ENCODE data around the gene NUDT1.

Gene NUDT1

GRCh38 chr7:2273866-2274265 lies 31.8 kb downstream of the NUDT1 start:
- Histone ChIP-seq H3K27me3 (no peaks in the 10 kb centered on the region), H3K4me1 (no peaks in the 10 kb centered on the region), H3K9me3 (no peaks in the 10 kb centered on the region), H3K36me3 (no peaks in the 10 kb centered on the region), H3K4me3 (ENCODE audit: low read depth, low read length) (no peak overlapping the region)
- TF ChIP-seq, protein P1, sequence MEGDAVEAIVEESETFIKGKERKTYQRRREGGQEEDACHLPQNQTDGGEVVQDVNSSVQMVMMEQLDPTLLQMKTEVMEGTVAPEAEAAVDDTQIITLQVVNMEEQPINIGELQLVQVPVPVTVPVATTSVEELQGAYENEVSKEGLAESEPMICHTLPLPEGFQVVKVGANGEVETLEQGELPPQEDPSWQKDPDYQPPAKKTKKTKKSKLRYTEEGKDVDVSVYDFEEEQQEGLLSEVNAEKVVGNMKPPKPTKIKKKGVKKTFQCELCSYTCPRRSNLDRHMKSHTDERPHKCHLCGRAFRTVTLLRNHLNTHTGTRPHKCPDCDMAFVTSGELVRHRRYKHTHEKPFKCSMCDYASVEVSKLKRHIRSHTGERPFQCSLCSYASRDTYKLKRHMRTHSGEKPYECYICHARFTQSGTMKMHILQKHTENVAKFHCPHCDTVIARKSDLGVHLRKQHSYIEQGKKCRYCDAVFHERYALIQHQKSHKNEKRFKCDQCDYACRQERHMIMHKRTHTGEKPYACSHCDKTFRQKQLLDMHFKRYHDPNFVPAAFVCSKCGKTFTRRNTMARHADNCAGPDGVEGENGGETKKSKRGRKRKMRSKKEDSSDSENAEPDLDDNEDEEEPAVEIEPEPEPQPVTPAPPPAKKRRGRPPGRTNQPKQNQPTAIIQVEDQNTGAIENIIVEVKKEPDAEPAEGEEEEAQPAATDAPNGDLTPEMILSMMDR (IDR thresholded peaks at IDR 0.05; ENCODE audit: low read depth, low read length) = no peak
- no peak for DNase-seq

- Histone ChIP-seq H3K9me3 (no peaks in the 10 kb centered on the region), H3K4me1 (no peaks in the 10 kb centered on the region), H3K27me3 (no peaks in the 10 kb centered on the region), H3K36me3 (no peaks in the 10 kb centered on the region), H3K4me3 (ENCODE audit: low read depth, low read length) (no peak overlapping the region)
- TF ChIP-seq, protein P1 (IDR thresholded peaks at IDR 0.05; ENCODE audit: low read depth, low read length) = no peak
- no peak for DNase-seq
Measured at GRCh38 chr7:2274666-2275065, 32.6 kb downstream of the NUDT1 start.

- TF ChIP-seq, protein P1 (IDR thresholded peaks at IDR 0.05; ENCODE audit: low read depth, low read length) = no peak
- Histone ChIP-seq H3K4me3 (ENCODE audit: low read depth, low read length) (no peak overlapping the region), H3K4me1 (no peaks in the 10 kb centered on the region), H3K36me3 (no peaks in the 10 kb centered on the region), H3K27me3 (no peaks in the 10 kb centered on the region), H3K9me3 (no peaks in the 10 kb centered on the region)
- DNase-seq = no peak
Measured at GRCh38 chr7:2275101-2275500, 33.1 kb downstream of the NUDT1 start.

DNA sequence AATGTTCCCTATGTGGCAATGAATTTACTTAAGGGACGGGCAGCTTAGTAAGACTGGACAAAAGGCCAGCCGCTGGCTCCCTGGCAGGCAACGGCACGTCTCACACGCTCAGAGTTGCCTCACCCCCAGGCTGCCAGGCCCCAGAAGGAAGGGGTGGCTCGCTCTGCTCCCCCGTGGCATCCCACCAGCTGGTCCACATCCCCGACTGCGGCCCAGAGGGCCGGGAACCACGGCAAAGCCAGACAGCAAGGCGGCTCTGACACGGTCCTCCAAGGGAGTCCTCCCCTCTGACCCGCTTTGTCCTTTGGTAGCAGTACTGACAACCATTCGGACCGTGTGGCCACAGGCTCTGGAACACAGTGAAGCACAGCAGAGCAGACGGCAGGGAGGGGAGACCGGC lies 34.1 kb downstream of the NUDT1 start:
- Histone ChIP-seq H3K4me1 (no peaks in the 10 kb centered on the region; the same call in 1 of the 2 replicates), H3K9me3 (no peaks in the 10 kb centered on the region), H3K4me3 (ENCODE audit: low read depth, low read length) (no peak overlapping the region), H3K36me3 (no peaks in the 10 kb centered on the region), H3K27me3 (no peaks in the 10 kb centered on the region)
- TF ChIP-seq, protein P1 (IDR thresholded peaks at IDR 0.05; ENCODE audit: low read depth, low read length) = no peak
- no peak for DNase-seq

- DNase-seq = no peak
- TF ChIP-seq, protein P1 (IDR thresholded peaks at IDR 0.05; ENCODE audit: low read depth, low read length) = no peak
- no peaks in the 10 kb centered on the region for H3K36me3 ChIP-seq
- H3K9me3 ChIP-seq = no peaks in the 10 kb centered on the region
- H3K4me3 ChIP-seq (ENCODE audit: low read depth, low read length) = no peak overlapping the region
- H3K27me3 ChIP-seq = no peaks in the 10 kb centered on the region
- H3K4me1 ChIP-seq = peaks cover 10% of the 10 kb centered on the region
Measured at GRCh38 chr7:2278026-2278425, 36.0 kb downstream of the NUDT1 start.

DNA sequence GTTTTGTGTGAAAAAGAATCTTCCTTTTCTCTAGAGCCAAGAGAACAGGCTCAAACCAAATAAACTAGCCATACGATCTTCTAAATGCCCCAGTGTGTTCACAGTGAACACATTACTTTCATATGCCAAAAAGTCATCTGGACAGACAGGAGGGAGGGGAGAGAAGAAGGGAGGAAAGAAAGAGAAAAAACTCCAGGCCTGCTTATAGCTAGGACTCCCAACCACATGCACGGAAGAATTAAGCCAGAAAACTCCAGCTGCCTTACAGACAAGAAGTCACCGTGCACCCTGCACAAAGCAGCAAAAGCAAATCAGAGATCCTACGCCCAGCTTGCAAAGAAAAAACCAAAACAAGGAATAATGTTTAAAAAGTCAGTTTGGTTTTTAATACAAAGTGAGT lies 37.9 kb downstream of the NUDT1 start:
- peaks cover 10% of the 10 kb centered on the region for H3K4me1 ChIP-seq
- H3K4me3 ChIP-seq (ENCODE audit: low read depth, low read length) = no peak overlapping the region
- TF ChIP-seq, protein P1 (IDR thresholded peaks at IDR 0.05; ENCODE audit: low read depth, low read length) = no peak
- no peak for DNase-seq
- H3K27me3 ChIP-seq = no peaks in the 10 kb centered on the region
- no peaks in the 10 kb centered on the region for H3K9me3 ChIP-seq
- H3K36me3 ChIP-seq = no peaks in the 10 kb centered on the region
